GM12878 (cell line): ENCODE data around the gene NME5. TPM values are rescaled to one million over a fixed set of nuclear protein-coding genes. Genes with fewer than 3 reads are reported as not detected.

Experiments used
- CBFB ChIP-seq: IDR thresholded peaks from 2 replicates; pipeline ENCODE4 v1.6.1; 2016; ENCODE audit warnings: antibody characterized with exemption, low read depth
- CBX5 ChIP-seq: sonication (generic); IDR thresholded peaks from 2 replicates; pipeline ENCODE4 v1.6.1; 2016; ENCODE audit warnings: low read depth, moderate library complexity, mild to moderate bottlenecking, inconsistent platforms
- CHD1 ChIP-seq: IDR thresholded peaks from 2 replicates; pipeline ENCODE4 v1.6.1; 2012; ENCODE audit warnings: low read depth, low read length, improper control_type of control experiment
- EZH2 ChIP-seq: IDR thresholded peaks from 2 replicates; pipeline ENCODE4 v1.6.1; 2012; ENCODE audit warnings: low read depth, mild to moderate bottlenecking, control low read depth, inconsistent platforms, low read length, borderline replicate concordance; ENCODE audit not compliant: control insufficient read depth
- GABPA ChIP-seq: IDR thresholded peaks from 2 replicates; pipeline ENCODE4 v1.6.1; 2014; ENCODE audit warnings: antibody characterized with exemption, low read depth, mild to moderate bottlenecking, inconsistent platforms
- IKZF2 ChIP-seq, 2 experiments: fragments of 450-650 bp; IDR thresholded peaks; 2 replicates each; pipeline ENCODE4 v1.6.1; 2017; ENCODE audit warnings: mild to moderate bottlenecking in 2 of 2, moderate library complexity in 2 of 2
- LARP7 ChIP-seq: fragments of 450-650 bp; IDR thresholded peaks from 2 replicates; pipeline ENCODE4 v1.6.1; 2017; ENCODE audit warnings: mild to moderate bottlenecking
- MEF2B ChIP-seq: fragments of 450-650 bp; IDR thresholded peaks from 2 replicates; pipeline ENCODE4 v1.6.1; 2018; ENCODE audit warnings: mild to moderate bottlenecking, moderate library complexity; ENCODE audit not compliant: partially characterized antibody, poor library complexity, severe bottlenecking
- MYC ChIP-seq: IDR thresholded peaks from 2 replicates; pipeline ENCODE4 v1.6.1; 2011; ENCODE audit warnings: mild to moderate bottlenecking, low read length, moderate library complexity, inconsistent platforms; ENCODE audit not compliant: insufficient read depth, insufficient replicate concordance, insufficient read length, severe bottlenecking
- POLR2AphosphoS2 ChIP-seq: IDR thresholded peaks from 2 replicates; pipeline ENCODE4 v1.6.1; 2011; ENCODE audit warnings: low read depth, mild to moderate bottlenecking, low read length, improper control_type of control experiment, moderate library complexity
- RAD51 ChIP-seq: fragments of 450-650 bp; IDR thresholded peaks from 2 replicates; pipeline ENCODE4 v1.6.1; 2016; ENCODE audit warnings: moderate library complexity, mild to moderate bottlenecking, inconsistent platforms
- RBBP5 ChIP-seq: fragments of 200-600 bp; sonication (generic); conservative IDR thresholded peaks from 2 replicates; pipeline ENCODE4 v1.6.1; 2016
- TBL1XR1 ChIP-seq: IDR thresholded peaks from 2 replicates; pipeline ENCODE4 v1.6.1; 2012; ENCODE audit warnings: low read depth, low read length, improper control_type of control experiment
- polyA plus RNA-seq, 11 experiments: library from polyadenylated mRNA; depleted of rRNA in 4 of 11; unstranded in 6 of 11; stranded (reverse) in 5 of 11; fragments of >200 nt; fragmentation: Nextera tagmentation in 4 of 11; fragmentation: Illumina TruSeq in 1 of 11; extraction: Ambion mirVana in 4 of 11; extraction: Trizol in 1 of 11; gene quantifications; 1 replicate in 1 of 11; 2 replicates in 10 of 11; pipeline versions ENCODE4 v1.2.1 to v1.2.3, GENCODE V29; 2011 to 2016; ENCODE audit warnings: inconsistent platforms in 2 of 11, missing spikeins in 2 of 11, low read depth in 1 of 11
- total RNA-seq, 4 experiments: library from RNA; depleted of rRNA in 3 of 4; stranded (reverse); fragments of >200 nt in 3 of 4; fragmentation: Illumina TruSeq in 1 of 4; extraction: Trizol in 1 of 4; gene quantifications; 2 replicates each; pipeline versions ENCODE4 v1.2.1 to v1.2.3, GENCODE V29; 2013 to 2021
- TF ChIP-seq, protein P1 (sequence below): fragments of 150-350 bp; IDR thresholded peaks from 2 replicates; pipeline ENCODE4 v1.6.1; 2016; ENCODE audit warnings: low read depth, low read length
- TF ChIP-seq, protein P2 (sequence below): IDR thresholded peaks from 2 replicates; pipeline ENCODE4 v1.6.1; 2011; ENCODE audit warnings: low read depth, low read length, improper control_type of control experiment, borderline replicate concordance
- TF ChIP-seq, protein P3 (sequence below): fragments of 450-650 bp; IDR thresholded peaks from 2 replicates; pipeline ENCODE4 v1.6.1; 2016; ENCODE audit warnings: mild to moderate bottlenecking, moderate library complexity, borderline replicate concordance
- TF ChIP-seq, protein P4 (sequence below): IDR thresholded peaks from 2 replicates; pipeline ENCODE4 v1.6.1; 2011; ENCODE audit warnings: low read depth, mild to moderate bottlenecking, low read length, moderate library complexity, borderline replicate concordance; ENCODE audit errors: extremely low read depth

Gene NME5
- total and polyA plus RNA-seq, 10 of the 15 experiments (the other 5 are each of a cell fraction or from before 2014, with no cell fraction given), result 0.22 to 0.52 TPM; not detected in 8

DNA sequence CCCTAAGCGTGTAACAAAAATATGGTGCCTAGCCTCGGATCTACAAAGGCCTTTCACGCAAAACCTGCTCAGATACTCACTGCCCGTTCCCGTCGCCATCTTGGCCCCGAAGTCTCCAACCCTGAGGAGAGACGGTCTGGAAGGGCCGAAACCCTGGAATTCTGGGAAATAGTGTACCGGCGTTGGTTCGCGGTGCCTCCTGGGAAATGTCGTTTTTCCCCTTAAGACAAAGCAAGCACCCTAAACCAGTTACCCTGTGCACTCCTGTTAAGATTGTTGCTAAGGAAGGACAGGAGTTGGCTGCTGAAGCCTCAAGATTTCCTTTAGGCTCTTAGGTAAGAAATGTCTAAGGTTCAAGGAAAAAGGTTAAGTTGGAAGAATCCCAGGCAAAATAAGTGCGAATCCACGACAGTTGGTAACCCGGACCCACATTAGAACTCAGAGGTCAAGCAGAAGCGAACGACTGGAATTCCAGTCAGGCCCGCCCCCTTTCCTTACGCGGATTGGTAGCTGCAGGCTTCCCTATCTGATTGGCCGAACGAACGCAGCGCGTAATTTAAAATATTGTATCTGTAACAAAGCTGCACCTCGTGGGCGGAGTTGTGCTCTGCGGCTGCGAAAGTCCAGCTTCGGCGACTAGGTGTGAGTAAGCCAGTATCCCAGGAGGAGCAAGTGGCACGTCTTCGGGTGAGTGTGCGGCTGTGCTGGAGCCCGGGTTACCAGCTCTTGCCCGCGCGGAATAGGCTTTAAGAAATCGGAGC, 39.5 kb upstream of the NME5 start, which contains the start of the genes BRD8 and KIF20A (continued):
- TF ChIP-seq, protein P1, sequence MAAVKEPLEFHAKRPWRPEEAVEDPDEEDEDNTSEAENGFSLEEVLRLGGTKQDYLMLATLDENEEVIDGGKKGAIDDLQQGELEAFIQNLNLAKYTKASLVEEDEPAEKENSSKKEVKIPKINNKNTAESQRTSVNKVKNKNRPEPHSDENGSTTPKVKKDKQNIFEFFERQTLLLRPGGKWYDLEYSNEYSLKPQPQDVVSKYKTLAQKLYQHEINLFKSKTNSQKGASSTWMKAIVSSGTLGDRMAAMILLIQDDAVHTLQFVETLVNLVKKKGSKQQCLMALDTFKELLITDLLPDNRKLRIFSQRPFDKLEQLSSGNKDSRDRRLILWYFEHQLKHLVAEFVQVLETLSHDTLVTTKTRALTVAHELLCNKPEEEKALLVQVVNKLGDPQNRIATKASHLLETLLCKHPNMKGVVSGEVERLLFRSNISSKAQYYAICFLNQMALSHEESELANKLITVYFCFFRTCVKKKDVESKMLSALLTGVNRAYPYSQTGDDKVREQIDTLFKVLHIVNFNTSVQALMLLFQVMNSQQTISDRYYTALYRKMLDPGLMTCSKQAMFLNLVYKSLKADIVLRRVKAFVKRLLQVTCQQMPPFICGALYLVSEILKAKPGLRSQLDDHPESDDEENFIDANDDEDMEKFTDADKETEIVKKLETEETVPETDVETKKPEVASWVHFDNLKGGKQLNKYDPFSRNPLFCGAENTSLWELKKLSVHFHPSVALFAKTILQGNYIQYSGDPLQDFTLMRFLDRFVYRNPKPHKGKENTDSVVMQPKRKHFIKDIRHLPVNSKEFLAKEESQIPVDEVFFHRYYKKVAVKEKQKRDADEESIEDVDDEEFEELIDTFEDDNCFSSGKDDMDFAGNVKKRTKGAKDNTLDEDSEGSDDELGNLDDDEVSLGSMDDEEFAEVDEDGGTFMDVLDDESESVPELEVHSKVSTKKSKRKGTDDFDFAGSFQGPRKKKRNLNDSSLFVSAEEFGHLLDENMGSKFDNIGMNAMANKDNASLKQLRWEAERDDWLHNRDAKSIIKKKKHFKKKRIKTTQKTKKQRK, result no peak
- TF ChIP-seq, protein P2, sequence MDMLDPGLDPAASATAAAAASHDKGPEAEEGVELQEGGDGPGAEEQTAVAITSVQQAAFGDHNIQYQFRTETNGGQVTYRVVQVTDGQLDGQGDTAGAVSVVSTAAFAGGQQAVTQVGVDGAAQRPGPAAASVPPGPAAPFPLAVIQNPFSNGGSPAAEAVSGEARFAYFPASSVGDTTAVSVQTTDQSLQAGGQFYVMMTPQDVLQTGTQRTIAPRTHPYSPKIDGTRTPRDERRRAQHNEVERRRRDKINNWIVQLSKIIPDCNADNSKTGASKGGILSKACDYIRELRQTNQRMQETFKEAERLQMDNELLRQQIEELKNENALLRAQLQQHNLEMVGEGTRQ, result no peak
- TF ChIP-seq RBBP5, result no peak
- TF ChIP-seq CBX5, result no peak
- TF ChIP-seq TBL1XR1, result no peak
- TF ChIP-seq IKZF2 (IDR thresholded peaks at IDR 0.05), result peak; percentile 93 to 95
- no peak for TF ChIP-seq RAD51
- TF ChIP-seq POLR2AphosphoS2, result no peak
- no peak; the same call in 1 of the 2 replicates for TF ChIP-seq CBFB
- TF ChIP-seq, protein P3, sequence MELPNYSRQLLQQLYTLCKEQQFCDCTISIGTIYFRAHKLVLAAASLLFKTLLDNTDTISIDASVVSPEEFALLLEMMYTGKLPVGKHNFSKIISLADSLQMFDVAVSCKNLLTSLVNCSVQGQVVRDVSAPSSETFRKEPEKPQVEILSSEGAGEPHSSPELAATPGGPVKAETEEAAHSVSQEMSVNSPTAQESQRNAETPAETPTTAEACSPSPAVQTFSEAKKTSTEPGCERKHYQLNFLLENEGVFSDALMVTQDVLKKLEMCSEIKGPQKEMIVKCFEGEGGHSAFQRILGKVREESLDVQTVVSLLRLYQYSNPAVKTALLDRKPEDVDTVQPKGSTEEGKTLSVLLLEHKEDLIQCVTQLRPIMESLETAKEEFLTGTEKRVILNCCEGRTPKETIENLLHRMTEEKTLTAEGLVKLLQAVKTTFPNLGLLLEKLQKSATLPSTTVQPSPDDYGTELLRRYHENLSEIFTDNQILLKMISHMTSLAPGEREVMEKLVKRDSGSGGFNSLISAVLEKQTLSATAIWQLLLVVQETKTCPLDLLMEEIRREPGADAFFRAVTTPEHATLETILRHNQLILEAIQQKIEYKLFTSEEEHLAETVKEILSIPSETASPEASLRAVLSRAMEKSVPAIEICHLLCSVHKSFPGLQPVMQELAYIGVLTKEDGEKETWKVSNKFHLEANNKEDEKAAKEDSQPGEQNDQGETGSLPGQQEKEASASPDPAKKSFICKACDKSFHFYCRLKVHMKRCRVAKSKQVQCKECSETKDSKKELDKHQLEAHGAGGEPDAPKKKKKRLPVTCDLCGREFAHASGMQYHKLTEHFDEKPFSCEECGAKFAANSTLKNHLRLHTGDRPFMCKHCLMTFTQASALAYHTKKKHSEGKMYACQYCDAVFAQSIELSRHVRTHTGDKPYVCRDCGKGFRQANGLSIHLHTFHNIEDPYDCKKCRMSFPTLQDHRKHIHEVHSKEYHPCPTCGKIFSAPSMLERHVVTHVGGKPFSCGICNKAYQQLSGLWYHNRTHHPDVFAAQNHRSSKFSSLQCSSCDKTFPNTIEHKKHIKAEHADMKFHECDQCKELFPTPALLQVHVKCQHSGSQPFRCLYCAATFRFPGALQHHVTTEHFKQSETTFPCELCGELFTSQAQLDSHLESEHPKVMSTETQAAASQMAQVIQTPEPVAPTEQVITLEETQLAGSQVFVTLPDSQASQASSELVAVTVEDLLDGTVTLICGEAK, result peak; percentile 93
- TF ChIP-seq EZH2, result no peak
- TF ChIP-seq MEF2B, result no peak
- TF ChIP-seq, protein P4, sequence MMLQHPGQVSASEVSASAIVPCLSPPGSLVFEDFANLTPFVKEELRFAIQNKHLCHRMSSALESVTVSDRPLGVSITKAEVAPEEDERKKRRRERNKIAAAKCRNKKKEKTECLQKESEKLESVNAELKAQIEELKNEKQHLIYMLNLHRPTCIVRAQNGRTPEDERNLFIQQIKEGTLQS, result no peak
- TF ChIP-seq LARP7, result peak; percentile 38; the same call in 1 of the 2 replicates
- peak; percentile 94 for TF ChIP-seq GABPA
- TF ChIP-seq CHD1, result no peak
- no peak for TF ChIP-seq MYC
